22Rv1 (cell line): ENCODE data around the gene PIP5K1B.

Experiments used
- ZFX ChIP-seq: fragments of 450-650 bp; IDR thresholded peaks from 2 replicates; pipeline ENCODE4 v1.6.1; 2017; ENCODE audit warnings: antibody characterized with exemption, borderline replicate concordance
- TF ChIP-seq, protein P1 (sequence below): fragments of 450-650 bp; IDR thresholded peaks from 2 replicates; pipeline ENCODE4 v1.5.1; 2017; ENCODE audit warnings: mild to moderate bottlenecking

DNA sequence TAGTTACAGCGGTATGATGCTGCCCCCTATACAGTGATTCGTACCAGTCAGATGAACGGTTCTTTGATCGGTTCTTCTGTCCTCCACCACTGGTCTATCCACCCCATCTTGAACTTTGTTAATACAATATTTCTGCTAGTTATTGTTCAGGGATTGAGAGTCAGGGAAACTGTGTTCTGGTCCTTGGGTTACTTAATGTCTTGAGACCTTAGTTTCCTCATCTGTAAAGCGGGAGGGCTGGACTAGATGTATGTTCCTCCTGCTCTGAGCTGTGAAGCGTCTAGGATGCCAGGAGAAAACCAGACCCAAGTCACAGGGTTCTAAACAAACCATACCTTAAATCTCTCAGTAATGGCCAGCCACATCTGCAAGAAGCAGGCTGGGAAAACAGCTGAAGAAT lies 1.4 kb upstream of the PIP5K1B start:
- TF ChIP-seq, protein P1, sequence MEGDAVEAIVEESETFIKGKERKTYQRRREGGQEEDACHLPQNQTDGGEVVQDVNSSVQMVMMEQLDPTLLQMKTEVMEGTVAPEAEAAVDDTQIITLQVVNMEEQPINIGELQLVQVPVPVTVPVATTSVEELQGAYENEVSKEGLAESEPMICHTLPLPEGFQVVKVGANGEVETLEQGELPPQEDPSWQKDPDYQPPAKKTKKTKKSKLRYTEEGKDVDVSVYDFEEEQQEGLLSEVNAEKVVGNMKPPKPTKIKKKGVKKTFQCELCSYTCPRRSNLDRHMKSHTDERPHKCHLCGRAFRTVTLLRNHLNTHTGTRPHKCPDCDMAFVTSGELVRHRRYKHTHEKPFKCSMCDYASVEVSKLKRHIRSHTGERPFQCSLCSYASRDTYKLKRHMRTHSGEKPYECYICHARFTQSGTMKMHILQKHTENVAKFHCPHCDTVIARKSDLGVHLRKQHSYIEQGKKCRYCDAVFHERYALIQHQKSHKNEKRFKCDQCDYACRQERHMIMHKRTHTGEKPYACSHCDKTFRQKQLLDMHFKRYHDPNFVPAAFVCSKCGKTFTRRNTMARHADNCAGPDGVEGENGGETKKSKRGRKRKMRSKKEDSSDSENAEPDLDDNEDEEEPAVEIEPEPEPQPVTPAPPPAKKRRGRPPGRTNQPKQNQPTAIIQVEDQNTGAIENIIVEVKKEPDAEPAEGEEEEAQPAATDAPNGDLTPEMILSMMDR, result no peak
- TF ChIP-seq ZFX, result no peak
